SK-N-SH (cell line): ENCODE data around the gene ACAT2. TPM values are rescaled to one million over a fixed set of nuclear protein-coding genes. Genes with fewer than 3 reads are reported as not detected.

Experiments used
- CTCF ChIA-PET: fragments of 300-600, 350-600 bp; formaldehyde crosslinking; extraction: SDS; loops from one replicate; lab custom pipeline; 2021; lab: Yijun Ruan, JAX
- POLR2A ChIA-PET: fragments of 350-600 bp; sonication (Branson Sonifier 250); formaldehyde crosslinking; extraction: SDS; loops from one replicate; lab custom pipeline; 2020; ENCODE audit warnings: antibody characterized with exemption, inconsistent platforms; lab: Yijun Ruan, JAX
- DNase-seq: peaks from one replicate; pipeline ENCODE4 v3.0.0; 2012
- H2AFZ ChIP-seq: fragments of 200-600 bp; sonication (generic); 2 replicates; pipeline ENCODE4 v1.8.1; 2016; ENCODE audit warnings: antibody characterized with exemption, mild to moderate bottlenecking, low read depth
- H3F3A ChIP-seq: fragments of 200-600 bp; sonication (generic); replicated peaks from 2 replicates; pipeline ENCODE3; 2016; ENCODE audit warnings: antibody characterized with exemption, mild to moderate bottlenecking; ENCODE audit not compliant: insufficient read depth
- H3K27ac ChIP-seq, 2 experiments: fragments of 200-500 bp in 1 of 2; fragments of 200-600 bp in 1 of 2; sonication (Bioruptor generic) in 1 of 2; sonication (generic), shearing (Covaris generic) in 1 of 2; 2 replicates each; pipeline versions ENCODE4 v1.5.1 to v1.6.1; 2014 to 2016; ENCODE audit warnings: low read depth in 2 of 2, inconsistent platforms in 1 of 2, low read length in 1 of 2, mild to moderate bottlenecking in 1 of 2, mixed read lengths in 1 of 2
- H3K27me3 ChIP-seq: fragments of 200-600 bp; sonication (generic), shearing (Covaris generic); 2 replicates; pipeline ENCODE4 v1.6.1; 2016; ENCODE audit warnings: mixed run types; ENCODE audit not compliant: insufficient read depth
- H3K36me3 ChIP-seq, 2 experiments: fragments of 200-500 bp in 1 of 2; fragments of 200-600 bp in 1 of 2; sonication (Bioruptor generic) in 1 of 2; sonication (generic) in 1 of 2; replicated peaks in 1 of 2; 2 replicates each; pipeline versions ENCODE3 to v1.5.1; 2014 to 2016; ENCODE audit warnings: low read length in 1 of 2, mild to moderate bottlenecking in 1 of 2; ENCODE audit not compliant: insufficient read depth in 2 of 2, control insufficient read depth in 1 of 2
- H3K4me1 ChIP-seq, 2 experiments: fragments of 200-500 bp in 1 of 2; fragments of 200-600 bp in 1 of 2; sonication (Bioruptor generic) in 1 of 2; sonication (generic), shearing (Covaris generic) in 1 of 2; 2 replicates each; pipeline versions ENCODE4 v1.5.1 to v1.6.1; 2014 to 2016; ENCODE audit warnings: low read depth in 1 of 2, low read length in 1 of 2, mixed run types in 1 of 2; ENCODE audit not compliant: insufficient read depth in 2 of 2, control insufficient read depth in 1 of 2
- H3K4me2 ChIP-seq: fragments of 200-600 bp; sonication (generic), shearing (Covaris generic); 2 replicates; pipeline ENCODE4 v1.6.1; 2017; ENCODE audit warnings: mixed run types
- H3K4me3 ChIP-seq, 2 experiments: fragments of 200-500 bp in 1 of 2; fragments of 200-600 bp in 1 of 2; sonication (Bioruptor generic) in 1 of 2; sonication (generic), shearing (Covaris generic) in 1 of 2; 2 replicates each; pipeline versions ENCODE4 v1.5.1 to v1.8.1; 2014 to 2016; ENCODE audit warnings: low read depth in 2 of 2, inconsistent platforms in 1 of 2, low read length in 1 of 2, mild to moderate bottlenecking in 1 of 2, mixed read lengths in 1 of 2, moderate library complexity in 1 of 2
- H3K79me2 ChIP-seq: fragments of 200-600 bp; sonication (generic); 2 replicates; pipeline ENCODE4 v1.8.1; 2017; ENCODE audit warnings: mild to moderate bottlenecking; ENCODE audit not compliant: insufficient read depth
- H3K9ac ChIP-seq: fragments of 200-600 bp; sonication (generic); 2 replicates; pipeline ENCODE4 v1.6.1; 2017; ENCODE audit warnings: mixed run types
- H3K9me2 ChIP-seq: fragments of 200-600 bp; sonication (generic); 2 replicates; pipeline ENCODE4 v1.6.1; 2017; ENCODE audit warnings: mixed run types
- H3K9me3 ChIP-seq: fragments of 200-600 bp; sonication (generic); 2 replicates; pipeline ENCODE4 v1.6.1; 2017; ENCODE audit warnings: mixed run types, mild to moderate bottlenecking, moderate library complexity
- H4K20me1 ChIP-seq: fragments of 200-600 bp; sonication (generic); 2 replicates; pipeline ENCODE4 v1.6.1; 2017; ENCODE audit warnings: mild to moderate bottlenecking, mixed run types; ENCODE audit not compliant: insufficient read depth
- ELF1 ChIP-seq: IDR thresholded peaks from 2 replicates; pipeline ENCODE4 v1.4.0; 2012
- FOXM1 ChIP-seq: IDR thresholded peaks from 2 replicates; pipeline ENCODE4 v1.4.0; 2012; ENCODE audit warnings: low read depth, mild to moderate bottlenecking
- GABPA ChIP-seq: IDR thresholded peaks from 2 replicates; pipeline ENCODE4 v1.4.0; 2012; ENCODE audit warnings: low read depth, mild to moderate bottlenecking
- MEF2A ChIP-seq: IDR thresholded peaks from 2 replicates; pipeline ENCODE4 v1.4.0; 2012; ENCODE audit warnings: low read depth, borderline replicate concordance
- NRF1 ChIP-seq: IDR thresholded peaks from 2 replicates; pipeline ENCODE4 v1.6.1; 2012; ENCODE audit warnings: low read depth, mild to moderate bottlenecking, low read length
- POLR2AphosphoS5 ChIP-seq: IDR thresholded peaks from 2 replicates; pipeline ENCODE4 v1.6.1; 2012; ENCODE audit warnings: low read depth, low read length
- RAD21 ChIP-seq: IDR thresholded peaks from 2 replicates; pipeline ENCODE4 v1.6.1; 2012; ENCODE audit warnings: mild to moderate bottlenecking, low read length
- RCOR1 ChIP-seq: fragments of 150-350 bp; IDR thresholded peaks from 2 replicates; pipeline ENCODE4 v1.6.1; 2017; ENCODE audit warnings: antibody characterized with exemption, low read length
- RXRA ChIP-seq: IDR thresholded peaks from 2 replicates; pipeline ENCODE4 v1.4.0; 2012; ENCODE audit warnings: low read depth, mild to moderate bottlenecking, borderline replicate concordance
- SIN3A ChIP-seq: IDR thresholded peaks from 2 replicates; pipeline ENCODE4 v1.6.1; 2012; ENCODE audit warnings: low read depth, mild to moderate bottlenecking, low read length, moderate library complexity, borderline replicate concordance
- SMC3 ChIP-seq: IDR thresholded peaks from 2 replicates; pipeline ENCODE4 v1.6.1; 2012; ENCODE audit warnings: low read depth, low read length, improper control_type of control experiment
- WGBS: methylation state at CpG from one replicate; pipeline ENCODE4 v1.1.6; 2017; ENCODE audit warnings: low lambda C conversion rate; 5-methylcytosine and 5-hydroxymethylcytosine counted together
- polyA plus RNA-seq, 3 experiments: library from polyadenylated mRNA; depleted of rRNA; stranded (reverse); fragments of >200 nt; gene quantifications; 2 replicates each; pipeline ENCODE4 v1.2.3, GENCODE V29; 2012
- TF ChIP-seq, protein P1 (sequence below): IDR thresholded peaks from 2 replicates; pipeline ENCODE4 v1.4.0; 2012; ENCODE audit warnings: low read depth, borderline replicate concordance
- TF ChIP-seq, protein P2 (sequence below): IDR thresholded peaks from 2 replicates; pipeline ENCODE4 v1.4.0; 2012; ENCODE audit warnings: low read depth

Gene ACAT2
- polyA plus RNA-seq, 1 of the 3 experiments (the other 2 are of a cell fraction) = 13.1 TPM

DNA sequence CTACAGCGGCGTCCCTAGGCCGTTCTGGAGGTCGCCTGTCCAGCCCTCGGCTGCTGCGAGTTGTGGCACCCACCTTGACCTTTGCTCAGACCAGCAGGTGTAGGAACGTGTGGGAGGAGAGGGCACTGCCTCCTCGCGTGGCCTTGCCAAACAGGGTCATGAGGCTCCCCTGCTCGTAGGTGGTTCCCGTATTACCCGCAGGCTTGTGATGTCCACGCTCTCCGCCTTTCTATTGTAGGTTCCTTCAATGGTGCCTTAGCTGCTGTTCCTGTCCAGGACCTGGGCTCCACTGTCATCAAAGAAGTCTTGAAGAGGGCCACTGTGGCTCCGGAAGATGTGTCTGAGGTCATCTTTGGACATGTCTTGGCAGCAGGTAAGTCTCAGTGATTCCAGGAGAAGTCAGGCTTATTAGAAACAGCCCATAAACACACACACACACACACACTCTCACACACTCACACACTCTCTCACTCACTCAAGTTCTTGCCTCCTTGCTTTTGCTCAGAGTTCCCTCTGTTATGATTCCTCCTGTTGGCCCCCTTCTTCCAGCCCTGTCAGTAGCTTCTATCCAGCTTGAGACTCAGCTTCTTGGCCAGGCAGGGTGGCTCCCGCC lies 942 bp downstream of the ACAT2 start:
- H3K4me2 ChIP-seq = peak overlapping the region; percentile 99
- no peak for TF ChIP-seq POLR2AphosphoS5
- TF ChIP-seq RXRA = no peak
- TF ChIP-seq SIN3A = no peak
- TF ChIP-seq RAD21 = no peak
- no peak for TF ChIP-seq RCOR1
- TF ChIP-seq, protein P1, sequence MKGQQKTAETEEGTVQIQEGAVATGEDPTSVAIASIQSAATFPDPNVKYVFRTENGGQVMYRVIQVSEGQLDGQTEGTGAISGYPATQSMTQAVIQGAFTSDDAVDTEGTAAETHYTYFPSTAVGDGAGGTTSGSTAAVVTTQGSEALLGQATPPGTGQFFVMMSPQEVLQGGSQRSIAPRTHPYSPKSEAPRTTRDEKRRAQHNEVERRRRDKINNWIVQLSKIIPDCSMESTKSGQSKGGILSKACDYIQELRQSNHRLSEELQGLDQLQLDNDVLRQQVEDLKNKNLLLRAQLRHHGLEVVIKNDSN = no peak
- TF ChIP-seq MEF2A = no peak
- TF ChIP-seq, all 33 proteins: peak for 0

GRCh38 chr6:159766906-159767305 lies 5.1 kb downstream of the ACAT2 start:
- H3K4me2 ChIP-seq = no peak overlapping the region
- no peaks in the 10 kb centered on the region for H3K9me3 ChIP-seq
- peaks cover 12% of the 10 kb centered on the region for H3K79me2 ChIP-seq
- no peak for DNase-seq
- H3K36me3 ChIP-seq = peaks cover 49 to 70% of the 10 kb centered on the region in 2 experiments
- H3K4me1 ChIP-seq = peaks cover 6 to 7% of the 10 kb centered on the region in 2 experiments; a peak in 2 of 4 replicates
- TF ChIP-seq, protein P1 = no peak
- TF ChIP-seq ELF1 = no peak
- TF ChIP-seq SMC3 = no peak
- ChIA-PET CTCF (no interaction called here), POLR2A (no interaction called here)
- H3F3A ChIP-seq = no peaks in the 10 kb centered on the region
- no peak overlapping the region for H2AFZ ChIP-seq
- no peaks in the 10 kb centered on the region for H3K27me3 ChIP-seq
- no peak overlapping the region for H3K4me3 ChIP-seq
- no peak overlapping the region for H3K9ac ChIP-seq
- H3K9me2 ChIP-seq = no peaks in the 10 kb centered on the region
- no peak overlapping the region for H3K27ac ChIP-seq
- H4K20me1 ChIP-seq = no peaks in the 10 kb centered on the region

More for the DNA sequence above, 942 bp downstream of the ACAT2 start:
- H3K36me3 ChIP-seq = peaks cover 35 to 47% of the 10 kb centered on the region in 2 experiments
- H4K20me1 ChIP-seq = no peaks in the 10 kb centered on the region
- no peak for DNase-seq
- WGBS = 13% methylated on average over 12 of the region's 16 CpGs
- H3K9me2 ChIP-seq = no peaks in the 10 kb centered on the region
- H3K9ac ChIP-seq = peak overlapping the region; percentile 87; the same call in 1 of the 2 replicates
- CTCF ChIA-PET = interaction anchor here (0.7 kb wide), 1 partner anchor 28 kb away, joined by 3 read pairs; the partner anchor contains the start of gene MRPL18
- H3K27ac ChIP-seq = peak overlapping the region; percentile 54 to 94; a peak in 2 of 4 replicates
- POLR2A ChIA-PET = no interaction called here
- peak overlapping the region; percentile 75; the same call in 1 of the 2 replicates for H2AFZ ChIP-seq
- peaks cover 18% of the 10 kb centered on the region for H3K79me2 ChIP-seq
- H3K4me1 ChIP-seq = peaks cover 13 to 20% of the 10 kb centered on the region in 2 experiments
- no peaks in the 10 kb centered on the region for H3K9me3 ChIP-seq
- peak overlapping the region; percentile 75 to 85 for H3K4me3 ChIP-seq
- peaks cover 30% of the 10 kb centered on the region for H3F3A ChIP-seq
- H3K27me3 ChIP-seq = no peaks in the 10 kb centered on the region

DNA sequence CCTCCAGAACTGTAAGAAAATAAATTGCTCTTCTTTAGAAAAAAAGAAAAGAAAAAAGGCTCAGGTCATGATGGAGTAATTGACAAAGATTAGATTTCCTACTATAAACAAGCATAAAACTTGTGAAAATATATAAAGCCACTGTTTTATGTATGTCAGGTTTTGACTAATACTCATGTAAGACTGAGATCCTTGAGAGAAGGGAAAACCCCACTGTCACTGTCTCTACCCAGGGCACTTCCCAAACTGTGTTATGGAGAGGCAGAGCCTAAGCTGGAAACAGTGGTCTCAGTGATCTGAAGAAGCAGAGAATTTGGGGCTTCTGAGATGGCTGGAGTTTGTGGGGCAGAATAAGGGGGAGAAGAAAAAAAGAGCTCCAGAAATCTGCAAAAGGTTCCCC lies 7.6 kb downstream of the ACAT2 start:
- Histone ChIP-seq H3K4me1 (no peaks in the 10 kb centered on the region), H3K4me2 (no peak overlapping the region), H3F3A (no peaks in the 10 kb centered on the region), H3K27ac (no peak overlapping the region), H2AFZ (no peak overlapping the region), H3K36me3 (peaks cover 44 to 69% of the 10 kb centered on the region in 2 experiments)
- no peak for DNase-seq
- ChIA-PET POLR2A (interaction anchor here (0.9 kb wide), 1 partner anchor 20 kb away, joined by 3 read pairs; the partner anchor contains the start of gene TCP1), CTCF (no interaction called here)
- TF ChIP-seq NRF1 = no peak
- TF ChIP-seq GABPA = no peak
- TF ChIP-seq, protein P2, sequence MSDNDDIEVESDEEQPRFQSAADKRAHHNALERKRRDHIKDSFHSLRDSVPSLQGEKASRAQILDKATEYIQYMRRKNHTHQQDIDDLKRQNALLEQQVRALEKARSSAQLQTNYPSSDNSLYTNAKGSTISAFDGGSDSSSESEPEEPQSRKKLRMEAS = no peak
- TF ChIP-seq RXRA = no peak
- TF ChIP-seq FOXM1 = no peak
- TF ChIP-seq, all 33 proteins: peak for 0
- Histone ChIP-seq H3K9me3 (no peaks in the 10 kb centered on the region), H3K4me3 (no peak overlapping the region), H3K9ac (no peak overlapping the region), H3K9me2 (no peaks in the 10 kb centered on the region), H3K27me3 (no peaks in the 10 kb centered on the region), H3K79me2 (no peaks in the 10 kb centered on the region), H4K20me1 (no peaks in the 10 kb centered on the region)
